Activated CD8-positive, alpha-beta memory T cell treated with anti-CD3 and anti-CD28 coated beads, Interleukin-2, amount 50 U/mL, for 1 hour (primary cell): ENCODE measurements around the gene SMTNL2.
"Not testable (repeated sequence)": the region's sequence is repeated elsewhere in the genome, so short reads cannot be mapped to it uniquely, and the experiment has no call there.

ENCODE experiments used
- DNase-seq: peaks from one replicate; pipeline ENCODE4 v3.0.0-alpha.2; 2020; ENCODE audit errors: extremely low read depth

Gene SMTNL2

DNA sequence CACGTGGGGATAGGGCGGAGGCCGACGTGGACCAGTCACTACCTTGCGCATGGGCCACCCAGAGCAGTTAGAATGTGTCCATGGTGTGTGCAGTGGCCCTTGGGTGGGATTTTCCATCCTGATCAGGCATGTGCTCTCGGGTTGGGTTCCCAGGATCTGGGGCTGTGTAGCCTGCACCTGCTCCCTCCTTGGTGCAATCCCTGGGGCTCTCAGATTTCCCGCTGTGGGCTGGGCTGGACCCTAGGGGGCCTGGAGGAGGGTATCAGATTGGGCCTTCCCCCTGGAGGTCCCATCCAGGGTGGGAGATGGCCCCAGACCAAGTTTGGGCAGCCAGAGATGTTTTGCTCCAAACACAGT is 1.3 kb downstream of the SMTNL2 start:
- no peak for DNase-seq

GRCh38 chr17:4586043-4586442 is 1.7 kb downstream of the SMTNL2 start:
- no peak for DNase-seq

DNA sequence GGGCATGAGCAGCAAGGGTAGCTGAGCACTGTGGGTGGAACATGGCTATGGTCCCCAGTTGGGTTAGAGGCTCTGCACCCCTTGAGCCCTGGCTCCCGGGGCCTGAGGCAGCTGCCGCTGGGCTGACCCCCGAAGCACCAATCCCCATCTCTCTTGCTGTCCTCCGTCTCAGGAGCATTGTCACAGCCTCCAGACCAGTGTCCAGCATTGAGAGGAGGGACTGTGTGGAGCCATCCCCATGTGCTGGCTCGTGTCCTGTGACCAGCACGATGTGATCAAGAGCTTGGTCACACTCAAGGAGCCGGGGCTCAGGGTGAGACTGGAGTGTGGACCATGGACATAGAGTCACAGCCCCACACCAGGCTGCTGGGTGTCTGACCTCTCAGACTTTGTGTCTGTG is 2.9 kb downstream of the SMTNL2 start:
- DNase-seq = no peak

GRCh38 chr17:4587803-4588202 is 3.5 kb downstream of the SMTNL2 start:
- DNase-seq = no peak

GRCh38 chr17:4588391-4588790 is 4.1 kb downstream of the SMTNL2 start:
- DNase-seq = no peak

- no peak for DNase-seq
Measured at GRCh38 chr17:4588898-4589625, 4.7 kb downstream of the SMTNL2 start.

- DNase-seq = not testable (repeated sequence)
Measured at GRCh38 chr17:4590042-4590441, 5.7 kb downstream of the SMTNL2 start.

DNA sequence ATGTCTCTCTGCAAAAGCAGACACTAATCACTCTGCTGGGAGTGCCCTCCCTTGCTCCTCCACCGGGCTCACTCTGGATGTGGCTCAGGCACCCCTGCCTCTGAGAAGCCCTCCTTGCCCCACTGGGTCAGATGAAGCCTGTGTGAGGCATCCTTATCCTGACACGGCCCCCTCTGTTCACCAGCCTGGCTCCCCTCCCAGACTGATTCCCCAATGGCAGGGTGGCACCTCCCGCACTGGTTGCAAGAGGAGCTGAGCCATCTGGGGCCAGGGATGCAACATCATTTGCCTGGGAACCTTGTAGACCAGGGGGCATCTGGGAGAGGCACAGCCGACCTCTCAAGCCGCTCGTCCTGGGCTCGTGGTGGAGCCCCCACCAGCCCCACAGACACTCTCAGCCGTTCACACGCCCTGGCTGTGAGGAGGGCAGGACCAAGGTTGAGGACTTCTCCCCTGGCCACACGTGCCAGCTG is 6.7 kb downstream of the SMTNL2 start:
- DNase-seq = no peak

GRCh38 chr17:4591529-4591928 is 7.2 kb downstream of the SMTNL2 start:
- no peak for DNase-seq

GRCh38 chr17:4592240-4593005 is 8.1 kb downstream of the SMTNL2 start:
- no peak for DNase-seq

GRCh38 chr17:4593021-4593421 is 8.7 kb downstream of the SMTNL2 start:
- no peak for DNase-seq

- no peak for DNase-seq
Measured at GRCh38 chr17:4594406-4594805, 10.1 kb downstream of the SMTNL2 start.

DNA sequence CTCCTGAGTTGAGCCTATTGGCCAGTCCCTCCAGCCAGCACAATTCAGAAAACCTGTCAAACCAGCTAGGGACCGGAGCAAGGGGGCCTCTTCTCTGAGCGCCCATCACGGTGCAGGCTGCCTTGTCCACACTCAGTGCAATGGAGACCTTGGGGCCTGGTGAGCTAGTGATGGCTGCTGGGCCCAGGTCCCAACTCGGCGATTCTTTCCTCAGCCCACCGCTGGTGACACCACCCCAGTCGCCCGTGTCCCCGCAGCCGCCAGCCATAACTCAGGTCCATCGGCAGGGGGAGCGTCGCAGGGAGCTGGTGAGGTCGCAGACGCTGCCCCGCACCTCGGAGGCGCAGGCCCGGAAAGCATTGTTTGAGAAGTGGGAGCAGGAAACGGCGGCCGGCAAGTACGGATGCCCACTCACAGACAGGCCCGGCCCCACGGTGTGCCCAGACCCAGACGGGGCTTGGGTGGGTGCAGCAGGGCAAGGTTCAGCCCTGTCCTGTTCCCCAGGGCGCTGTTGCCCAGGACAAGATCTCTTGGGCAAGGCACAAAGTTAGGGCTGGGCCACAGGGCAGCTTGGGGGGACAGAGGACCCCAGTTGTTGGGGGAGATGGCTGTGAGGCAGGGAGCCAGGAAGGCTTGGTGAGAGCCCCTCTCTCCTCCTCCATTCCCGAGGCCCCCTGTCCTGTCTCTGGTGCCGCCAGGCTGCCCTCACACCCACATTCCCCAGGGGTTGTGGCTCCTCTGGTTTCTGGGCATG is 10.8 kb downstream of the SMTNL2 start:
- DNase-seq = no peak

DNA sequence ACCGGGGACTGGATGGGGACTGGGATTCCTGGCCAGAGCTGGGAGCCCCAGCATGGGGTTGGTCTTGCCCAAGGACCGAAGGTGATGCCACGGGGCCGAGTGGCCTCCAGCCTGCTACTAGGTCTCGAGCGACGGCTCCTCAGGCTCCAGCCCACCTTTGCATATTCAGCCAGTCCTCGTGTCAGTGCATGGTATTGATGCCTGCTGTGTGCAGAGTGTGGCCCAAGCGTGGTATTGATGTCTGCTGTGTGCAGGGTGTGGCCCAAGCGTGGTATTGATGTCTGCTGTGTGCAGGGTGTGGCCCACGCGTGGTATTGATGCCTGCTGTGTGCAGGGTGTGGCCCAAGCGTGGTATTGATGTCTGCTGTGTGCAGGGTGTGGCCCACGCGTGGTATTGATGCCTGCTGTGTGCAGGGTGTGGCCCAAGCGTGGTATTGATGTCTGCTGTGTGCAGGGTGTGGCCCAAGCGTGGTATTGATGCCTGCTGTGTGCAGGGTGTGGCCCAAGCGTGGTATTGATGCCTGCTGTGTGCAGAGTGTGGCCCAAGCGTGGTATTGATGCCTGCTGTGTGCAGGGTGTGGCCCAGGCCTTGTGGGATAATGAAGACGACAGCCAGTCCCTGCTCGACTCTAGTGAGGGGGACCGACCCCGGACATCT is 11.5 kb downstream of the SMTNL2 start:
- DNase-seq = not testable (repeated sequence)

DNA sequence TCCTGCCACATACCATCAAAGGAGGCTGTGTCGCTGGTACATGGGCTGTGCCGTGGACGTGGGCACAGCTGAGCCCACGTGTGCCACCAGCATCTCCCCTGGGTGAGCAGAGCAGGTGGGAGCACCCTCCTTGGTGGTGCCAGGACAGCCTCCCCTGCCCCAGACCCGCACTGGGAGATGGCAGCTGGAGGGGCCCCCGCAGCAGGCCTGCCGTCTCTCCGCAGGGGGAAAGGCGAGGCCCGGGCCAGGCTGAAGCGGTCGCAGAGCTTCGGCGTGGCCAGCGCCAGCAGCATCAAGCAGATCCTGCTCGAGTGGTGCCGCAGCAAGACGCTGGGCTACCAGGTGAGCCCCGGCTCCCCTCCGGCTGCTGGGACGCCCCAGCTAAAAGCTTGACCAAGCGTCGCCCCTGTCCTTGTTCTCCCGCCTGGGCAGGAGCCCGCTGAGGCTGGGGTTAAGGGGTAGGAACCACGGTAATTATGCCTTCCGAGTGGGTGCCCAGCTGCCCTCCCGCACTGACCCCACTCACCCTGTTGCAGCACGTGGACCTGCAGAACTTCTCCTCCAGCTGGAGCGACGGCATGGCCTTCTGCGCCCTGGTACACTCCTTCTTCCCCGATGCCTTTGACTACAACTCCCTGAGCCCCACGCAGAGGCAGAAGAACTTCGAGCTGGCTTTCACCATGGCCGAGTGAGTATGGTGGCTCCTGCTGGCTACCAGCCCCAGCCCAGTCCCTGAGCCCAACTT is 12.5 kb downstream of the SMTNL2 start:
- DNase-seq = no peak

DNA sequence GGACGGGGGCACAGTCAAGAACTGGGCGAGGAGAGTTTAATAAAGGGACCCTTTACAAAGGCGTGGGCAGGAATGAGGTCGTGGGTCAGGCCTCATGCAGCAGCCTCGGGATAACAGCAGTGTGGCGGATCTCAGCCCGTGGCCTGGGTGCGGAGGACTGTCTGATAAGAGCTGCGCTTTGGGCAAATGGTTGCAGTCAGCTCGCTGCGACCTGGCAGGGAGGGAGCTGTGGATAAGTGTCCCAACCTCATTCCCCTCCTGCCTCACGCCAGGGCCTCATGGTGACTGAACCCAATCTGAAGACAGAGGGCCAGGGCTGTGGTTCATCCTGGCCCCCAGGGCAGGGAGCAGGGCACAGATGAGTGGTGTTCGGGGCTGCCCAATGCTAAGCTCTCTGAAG is 13.6 kb downstream of the SMTNL2 start:
- no peak for DNase-seq

GRCh38 chr17:4598776-4599504 is 14.6 kb downstream of the SMTNL2 start:
- no peak for DNase-seq

DNA sequence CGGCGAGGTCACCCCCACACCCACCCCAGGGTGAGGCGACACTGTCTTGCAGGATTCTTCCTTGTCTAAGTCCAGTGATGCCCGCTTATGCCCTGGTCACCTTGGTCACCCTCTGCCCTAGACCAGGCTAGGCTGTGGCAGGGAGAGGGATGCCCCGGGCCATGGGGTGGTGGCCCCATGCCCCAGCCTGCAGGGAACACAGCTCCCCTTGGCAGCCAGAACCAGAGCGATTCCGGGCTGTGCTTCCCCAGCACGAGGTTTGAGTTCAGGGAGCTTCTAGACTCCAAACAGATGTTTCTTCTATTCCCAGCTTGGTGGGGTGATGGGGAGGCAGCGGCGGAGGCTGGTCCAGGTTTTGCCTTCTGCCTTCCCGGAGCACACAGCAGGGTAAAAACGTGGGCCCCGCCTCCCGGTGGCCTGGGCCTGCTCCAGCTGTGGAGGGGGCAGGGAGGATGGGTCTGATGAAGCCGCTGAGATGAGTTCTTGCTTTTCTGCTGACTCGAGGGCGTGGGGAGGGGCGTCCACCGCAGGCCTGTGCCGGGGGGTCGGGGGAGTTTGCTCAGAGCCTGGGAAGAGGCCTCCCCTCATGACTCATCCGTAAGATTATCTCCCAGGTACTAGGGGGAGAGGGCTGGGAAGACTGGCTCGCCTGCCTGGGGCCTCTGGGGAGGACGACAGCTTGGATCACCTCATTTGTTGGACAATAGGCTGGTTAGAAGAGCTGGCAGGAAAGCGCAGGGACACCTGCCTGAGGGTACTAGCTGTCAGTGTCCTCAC is 15.4 kb downstream of the SMTNL2 start:
- DNase-seq = no peak

- DNase-seq = no peak
Measured at GRCh38 chr17:4600563-4600962, 16.2 kb downstream of the SMTNL2 start.

- DNase-seq = no peak
Measured at GRCh38 chr17:4601326-4601725, 17.0 kb downstream of the SMTNL2 start.
